Lower lobe of right lung (tissue), 2 donors: ENCODE results near the gene MID1. TPM values are rescaled to one million over a fixed set of nuclear protein-coding genes. Genes with fewer than 3 reads are reported as not detected.

Experiments used
- ATAC-seq, 2 donors: fragments of 200-7000 bp; cut with Tn5 transposase; one replicate each; pipeline ENCODE4 v1.9.1; 2020 to 2022; ENCODE audit warnings: mild to moderate bottlenecking in 2 of 2, moderate library complexity in 2 of 2
- DNase-seq: peaks from one replicate; pipeline ENCODE4 v3.0.0-alpha.2; 2020
- H3K27ac ChIP-seq: fragments of 200-600 bp; one replicate; pipeline ENCODE4 v1.8.0; 2022
- H3K27me3 ChIP-seq: fragments of 200-600 bp; one replicate; pipeline ENCODE4 v1.8.0; 2022; ENCODE audit warnings: low read depth
- H3K36me3 ChIP-seq: fragments of 200-600 bp; one replicate; pipeline ENCODE4 v1.8.0; 2022; ENCODE audit warnings: mild to moderate bottlenecking
- H3K4me1 ChIP-seq: fragments of 200-600 bp; one replicate; pipeline ENCODE4 v1.8.0; 2022
- H3K4me3 ChIP-seq: fragments of 200-600 bp; one replicate; pipeline ENCODE4 v1.8.0; 2022; ENCODE audit warnings: mild to moderate bottlenecking
- H3K9me3 ChIP-seq: fragments of 200-600 bp; one replicate; pipeline ENCODE4 v1.8.0; 2022
- CTCF ChIP-seq: fragments of 200-600 bp; IDR thresholded peaks from one replicate; pipeline ENCODE4 v1.8.0; 2022; ENCODE audit warnings: antibody characterized with exemption, mild to moderate bottlenecking
- intact Hi-C: fragments of 100-400 bp; cut with DNase I; formaldehyde crosslinking; loops from one replicate; pipeline ENCODE4 v1.11.0; 2022
- total RNA-seq: library from RNA; stranded (reverse); fragmentation: NEBNext Ultra II Directional; extraction: Animal tissue kit (Norgen Biotek cat#: 25700); gene quantifications from one replicate; pipeline ENCODE4 v1.2.1, GENCODE V29; 2021
- donor health status: DM: no; HTN: yes; CAD: no; lungs with severe emphysema.

Gene MID1
- total RNA-seq, 1 donor from 2014 or later = 24.9 TPM

- H3K27ac ChIP-seq = no peak overlapping the region
- intact Hi-C loops = no loop called here
- H3K4me1 ChIP-seq = no peaks in the 10 kb centered on the region
- no peaks in the 10 kb centered on the region for H3K27me3 ChIP-seq
- H3K4me3 ChIP-seq = no peak overlapping the region
- no peaks in the 10 kb centered on the region for H3K9me3 ChIP-seq
- no peak for ATAC-seq
- DNase-seq = no peak
- no peaks in the 10 kb centered on the region for H3K36me3 ChIP-seq
- TF ChIP-seq CTCF = no peak
Observed at GRCh38 chrX:10538831-10539230, 81.6 kb downstream of the MID1 start.

GRCh38 chrX:10537308-10537707, 83.1 kb downstream of the MID1 start:
- no peak for DNase-seq
- H3K9me3 ChIP-seq = no peaks in the 10 kb centered on the region
- no peaks in the 10 kb centered on the region for H3K36me3 ChIP-seq
- H3K4me1 ChIP-seq = no peaks in the 10 kb centered on the region
- H3K27ac ChIP-seq = no peak overlapping the region
- TF ChIP-seq CTCF = no peak
- intact Hi-C loops = no loop called here
- ATAC-seq = no peak
- H3K27me3 ChIP-seq = no peaks in the 10 kb centered on the region
- no peak overlapping the region for H3K4me3 ChIP-seq

GRCh38 chrX:10536744-10537143, 83.6 kb downstream of the MID1 start:
- DNase-seq (no peak), ATAC-seq (no peak)
- Histone ChIP-seq H3K4me1 (no peaks in the 10 kb centered on the region), H3K27ac (no peak overlapping the region), H3K9me3 (no peaks in the 10 kb centered on the region), H3K36me3 (no peaks in the 10 kb centered on the region), H3K4me3 (no peak overlapping the region), H3K27me3 (no peaks in the 10 kb centered on the region)
- intact Hi-C loops = no loop called here
- no peak for TF ChIP-seq CTCF

DNA sequence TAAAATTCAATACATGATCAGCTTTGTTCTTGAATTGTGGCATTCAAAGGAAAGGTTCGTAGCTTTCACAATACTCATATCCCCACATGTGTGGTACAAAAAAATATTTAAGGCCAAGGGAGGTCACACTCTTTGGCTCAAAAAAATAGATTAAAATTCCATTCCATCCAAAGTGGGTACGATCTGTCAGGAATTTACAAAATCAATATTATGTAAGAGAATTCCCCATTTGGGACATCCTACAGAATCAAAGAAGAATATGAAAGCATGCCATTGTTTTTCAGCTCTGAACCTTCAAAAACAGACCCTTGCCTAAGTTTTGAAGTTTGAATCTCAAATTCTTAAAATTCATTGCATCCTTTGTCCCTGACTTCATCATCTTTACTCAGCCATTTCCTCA, 85.8 kb downstream of the MID1 start:
- no peak for ATAC-seq
- Histone ChIP-seq H3K9me3 (no peaks in the 10 kb centered on the region), H3K36me3 (no peaks in the 10 kb centered on the region), H3K27ac (no peak overlapping the region), H3K27me3 (no peaks in the 10 kb centered on the region), H3K4me1 (no peaks in the 10 kb centered on the region), H3K4me3 (no peak overlapping the region)
- DNase-seq = no peak
- intact Hi-C loops = no loop called here
- TF ChIP-seq CTCF = no peak

- intact Hi-C loops = no loop called here
- DNase-seq (no peak), ATAC-seq (no peak)
- no peak overlapping the region for H3K27ac ChIP-seq
- no peaks in the 10 kb centered on the region for H3K27me3 ChIP-seq
- no peak overlapping the region for H3K4me3 ChIP-seq
- no peaks in the 10 kb centered on the region for H3K9me3 ChIP-seq
- no peaks in the 10 kb centered on the region for H3K4me1 ChIP-seq
- TF ChIP-seq CTCF = no peak
- no peaks in the 10 kb centered on the region for H3K36me3 ChIP-seq
Observed at GRCh38 chrX:10533696-10534365, 86.6 kb downstream of the MID1 start.
